HEK293 (cell line): Measurements from ENCODE around the gene UPK1A.
A peak's percentile ranks its signal among the peaks of the same experiment; 100 is the strongest.

Experiments used
- CTCF ChIA-PET: fragments of 350-600 bp; formaldehyde crosslinking; extraction: SDS; loops from one replicate; lab custom pipeline; 2021; ENCODE audit warnings: antibody characterized with exemption; lab: Yijun Ruan, JAX
- POLR2A ChIA-PET: fragments of 300-600 bp; formaldehyde crosslinking; extraction: SDS; loops from one replicate; lab custom pipeline; 2020; ENCODE audit warnings: antibody characterized with exemption, inconsistent platforms; lab: Yijun Ruan, JAX
- H3K27ac ChIP-seq: fragments of 200-500 bp; sonication (Bioruptor generic); 2 replicates; pipeline ENCODE4 v1.5.1; 2014; ENCODE audit warnings: low read depth, low read length, control low read depth, inconsistent platforms; ENCODE audit errors: extremely low read depth
- H3K36me3 ChIP-seq, 2 experiments: fragments of 200-500 bp in 1 of 2; sonication (Bioruptor generic) in 1 of 2; 1 replicate in 1 of 2; 2 replicates in 1 of 2; pipeline ENCODE4 v1.5.1; 2014 to 2017; ENCODE audit warnings: inconsistent platforms in 2 of 2, low read length in 2 of 2; ENCODE audit not compliant: control insufficient read depth in 2 of 2, insufficient read depth in 1 of 2
- H3K4me1 ChIP-seq: fragments of 200-500 bp; sonication (Bioruptor generic); 2 replicates; pipeline ENCODE4 v1.5.1; 2014; ENCODE audit warnings: mild to moderate bottlenecking, low read length, inconsistent platforms; ENCODE audit not compliant: control insufficient read depth, insufficient read depth
- H3K4me3 ChIP-seq: 2 replicates; pipeline ENCODE4 v1.5.1; 2011; ENCODE audit warnings: low read depth, mild to moderate bottlenecking, control low read depth, low read length, moderate library complexity
- H3K9me3 ChIP-seq: fragments of 200-500 bp; sonication (Bioruptor generic); 2 replicates; pipeline ENCODE4 v1.5.1; 2014; ENCODE audit warnings: low read depth, low read length, inconsistent platforms; ENCODE audit not compliant: control insufficient read depth, insufficient read depth
- BCL11B ChIP-seq: fragments of 450-650 bp; formaldehyde crosslinking; IDR thresholded peaks from 2 replicates; pipeline ENCODE4 v1.5.1; 2016; ENCODE audit warnings: low read depth, missing biosample characterization, missing genetic modification characterization
- GLIS1 ChIP-seq: fragments of 450-650 bp; formaldehyde crosslinking; IDR thresholded peaks from 2 replicates; pipeline ENCODE4 v1.5.1; 2016; ENCODE audit warnings: missing biosample characterization, missing genetic modification characterization
- GLIS2 ChIP-seq: fragments of 450-650 bp; formaldehyde crosslinking; IDR thresholded peaks from 2 replicates; pipeline ENCODE4 v1.5.1; 2016; ENCODE audit warnings: missing biosample characterization, missing genetic modification characterization
- KLF8 ChIP-seq: fragments of 450-650 bp; formaldehyde crosslinking; IDR thresholded peaks from 2 replicates; pipeline ENCODE4 v1.5.1; 2016; ENCODE audit warnings: missing biosample characterization, missing genetic modification characterization
- KLF9 ChIP-seq: fragments of 450-650 bp; formaldehyde crosslinking; IDR thresholded peaks from 2 replicates; pipeline ENCODE4 v1.5.1; 2016; ENCODE audit warnings: missing biosample characterization, missing genetic modification characterization, low read depth
- OSR2 ChIP-seq: fragments of 450-650 bp; formaldehyde crosslinking; IDR thresholded peaks from 2 replicates; pipeline ENCODE4 v1.5.1; 2016; ENCODE audit warnings: missing biosample characterization, missing genetic modification characterization
- OVOL3 ChIP-seq: fragments of 450-650 bp; formaldehyde crosslinking; IDR thresholded peaks from 2 replicates; pipeline ENCODE4 v1.5.1; 2016; ENCODE audit warnings: missing biosample characterization, missing genetic modification characterization
- PATZ1 ChIP-seq: fragments of 450-650 bp; formaldehyde crosslinking; IDR thresholded peaks from 2 replicates; pipeline ENCODE4 v1.5.1; 2016; ENCODE audit warnings: missing biosample characterization, missing genetic modification characterization
- SP2 ChIP-seq: fragments of 450-650 bp; formaldehyde crosslinking; IDR thresholded peaks from 2 replicates; pipeline ENCODE4 v1.5.1; 2016; ENCODE audit warnings: missing biosample characterization, missing genetic modification characterization
- SP3 ChIP-seq: fragments of 450-650 bp; formaldehyde crosslinking; IDR thresholded peaks from 2 replicates; pipeline ENCODE4 v1.5.1; 2016; ENCODE audit warnings: missing biosample characterization, missing genetic modification characterization
- TCF7L2 ChIP-seq: IDR thresholded peaks from 2 replicates; pipeline ENCODE4 v1.6.1; 2011; ENCODE audit warnings: low read depth, mild to moderate bottlenecking, inconsistent platforms, low read length, moderate library complexity, borderline replicate concordance
- ZBTB17 ChIP-seq: fragments of 450-650 bp; formaldehyde crosslinking; IDR thresholded peaks from 2 replicates; pipeline ENCODE4 v1.5.1; 2016; ENCODE audit warnings: missing biosample characterization, missing genetic modification characterization
- ZBTB21 ChIP-seq: fragments of 450-650 bp; formaldehyde crosslinking; IDR thresholded peaks from 2 replicates; pipeline ENCODE4 v1.5.1; 2017; ENCODE audit warnings: missing biosample characterization, missing genetic modification characterization
- ZBTB26 ChIP-seq: fragments of 450-650 bp; formaldehyde crosslinking; optimal IDR thresholded peaks from 2 replicates; pipeline ENCODE3; 2016; ENCODE audit warnings: missing biosample characterization, mild to moderate bottlenecking, missing genetic modification characterization
- ZBTB48 ChIP-seq: fragments of 450-650 bp; formaldehyde crosslinking; IDR thresholded peaks from 2 replicates; pipeline ENCODE4 v1.5.1; 2016; ENCODE audit warnings: missing biosample characterization, missing genetic modification characterization
- ZEB2 ChIP-seq: fragments of 450-650 bp; formaldehyde crosslinking; IDR thresholded peaks from 2 replicates; pipeline ENCODE4 v1.5.1; 2016; ENCODE audit warnings: missing biosample characterization, missing genetic modification characterization
- ZFHX2 ChIP-seq: fragments of 450-650 bp; formaldehyde crosslinking; conservative IDR thresholded peaks from 2 replicates; pipeline ENCODE4 v1.5.1; 2016; ENCODE audit warnings: missing biosample characterization, missing genetic modification characterization
- ZFP69B ChIP-seq: fragments of 450-650 bp; formaldehyde crosslinking; IDR thresholded peaks from 2 replicates; pipeline ENCODE4 v1.5.1; 2016; ENCODE audit warnings: missing biosample characterization, missing genetic modification characterization
- ZNF10 ChIP-seq: fragments of 450-650 bp; formaldehyde crosslinking; IDR thresholded peaks from 2 replicates; pipeline ENCODE4 v1.5.1; 2017; ENCODE audit warnings: missing biosample characterization, missing genetic modification characterization
- ZNF112 ChIP-seq: fragments of 450-650 bp; formaldehyde crosslinking; IDR thresholded peaks from 2 replicates; pipeline ENCODE4 v1.5.0; 2017; ENCODE audit warnings: missing biosample characterization, missing genetic modification characterization
- ZNF2 ChIP-seq: fragments of 450-650 bp; formaldehyde crosslinking; IDR thresholded peaks from 2 replicates; pipeline ENCODE4 v1.5.1; 2016; ENCODE audit warnings: missing biosample characterization, missing genetic modification characterization
- ZNF311 ChIP-seq: fragments of 450-650 bp; formaldehyde crosslinking; IDR thresholded peaks from 2 replicates; pipeline ENCODE4 v1.5.1; 2017; ENCODE audit warnings: missing biosample characterization, missing genetic modification characterization, borderline replicate concordance
- ZNF335 ChIP-seq: fragments of 450-650 bp; formaldehyde crosslinking; conservative IDR thresholded peaks from 2 replicates; pipeline ENCODE4 v1.5.1; 2016; ENCODE audit warnings: missing biosample characterization, missing genetic modification characterization
- ZNF513 ChIP-seq: fragments of 450-650 bp; IDR thresholded peaks from 2 replicates; pipeline ENCODE4 v1.5.1; 2018; ENCODE audit warnings: missing biosample characterization, missing genetic modification characterization
- ZNF521 ChIP-seq: fragments of 450-650 bp; formaldehyde crosslinking; IDR thresholded peaks from 2 replicates; pipeline ENCODE4 v1.5.1; 2017; ENCODE audit warnings: missing biosample characterization, mild to moderate bottlenecking, missing genetic modification characterization
- ZNF548 ChIP-seq: fragments of 450-650 bp; formaldehyde crosslinking; IDR thresholded peaks from 2 replicates; pipeline ENCODE4 v1.5.1; 2016; ENCODE audit warnings: missing biosample characterization, missing genetic modification characterization
- ZNF555 ChIP-seq: fragments of 450-650 bp; formaldehyde crosslinking; conservative IDR thresholded peaks from 2 replicates; pipeline ENCODE4 v1.5.1; 2017; ENCODE audit warnings: missing biosample characterization, mild to moderate bottlenecking, missing genetic modification characterization, inconsistent platforms
- ZNF600 ChIP-seq: fragments of 450-650 bp; formaldehyde crosslinking; IDR thresholded peaks from 2 replicates; pipeline ENCODE4 v1.5.1; 2016; ENCODE audit warnings: missing biosample characterization, missing genetic modification characterization
- ZNF768 ChIP-seq: fragments of 450-650 bp; formaldehyde crosslinking; IDR thresholded peaks from 2 replicates; pipeline ENCODE4 v1.5.1; 2018; ENCODE audit warnings: missing biosample characterization, mild to moderate bottlenecking, missing genetic modification characterization
- ZSCAN30 ChIP-seq: fragments of 450-650 bp; IDR thresholded peaks from 2 replicates; pipeline ENCODE4 v1.5.1; 2018; ENCODE audit warnings: missing biosample characterization, mild to moderate bottlenecking, missing genetic modification characterization, moderate library complexity
- TF ChIP-seq, protein P1 (sequence below): fragments of 450-650 bp; formaldehyde crosslinking; IDR thresholded peaks from 2 replicates; pipeline ENCODE4 v1.5.1; 2016; ENCODE audit warnings: missing biosample characterization, missing genetic modification characterization

UPK1A gene

DNA sequence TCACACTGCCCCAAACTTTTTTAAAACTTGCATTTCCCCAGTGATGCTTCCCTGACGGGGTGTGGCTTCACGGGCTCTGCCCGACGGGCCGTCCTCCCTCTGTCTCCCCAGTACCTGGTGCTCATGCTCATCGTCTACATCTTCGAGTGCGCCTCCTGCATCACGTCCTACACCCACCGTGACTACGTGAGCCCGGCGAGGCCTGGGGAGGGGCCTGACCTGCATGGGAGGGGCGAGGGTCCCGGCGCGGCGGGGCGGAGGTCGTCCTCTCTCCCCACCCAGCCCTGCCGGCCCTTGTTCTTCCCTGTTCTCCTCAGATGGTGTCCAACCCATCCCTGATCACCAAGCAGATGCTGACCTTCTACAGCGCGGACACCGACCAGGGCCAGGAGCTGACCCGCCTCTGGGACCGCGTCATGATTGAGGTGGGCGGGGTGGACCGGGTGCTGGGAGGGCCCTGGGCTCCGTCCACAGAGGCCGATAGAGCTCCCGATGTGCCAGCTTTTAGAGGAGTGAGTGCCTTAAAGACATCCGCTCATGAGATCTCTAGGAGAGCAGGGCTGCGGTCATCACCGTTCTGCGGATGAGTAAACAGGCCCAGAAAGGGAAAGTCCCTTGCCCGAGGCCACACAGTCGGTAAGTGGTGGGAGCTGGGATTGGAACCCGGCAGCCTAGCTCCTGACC lies 6.9 kb downstream of the UPK1A start:
- Histone ChIP-seq H3K9me3 (no peaks in the 10 kb centered on the region), H3K4me3 (peak overlapping the region; percentile 33), H3K36me3 (no peaks in the 10 kb centered on the region; a peak in 1 of 3 replicates), H3K27ac (peak overlapping the region; percentile 41; the same call in 1 of the 2 replicates), H3K4me1 (peaks cover 6% of the 10 kb centered on the region)
- ChIA-PET CTCF (interaction anchor here (0.6 to 1.9 kb wide), 14 partner anchors 11 to 186 kb away, joined by 3 to 12 read pairs (median 4); no protein-coding TSS in a partner anchor), POLR2A (interaction anchor here (0.5 to 2.8 kb wide), 9 partner anchors 9 to 146 kb away, joined by 3 to 25 read pairs (median 5); partner anchors contain the start of gene COX6B1)
- TF ChIP-seq KLF9: peak; percentile 71; the same call in 1 of the 2 replicates
- 0 out of 2 replicates have a peak, but pooled peaks have one; percentile 31 for TF ChIP-seq ZNF768 (tag by site-specific recombination)
- 0 out of 2 replicates have a peak, but pooled peaks have one; percentile 7 for TF ChIP-seq ZBTB21 (tag by site-specific recombination)
- no peak for TF ChIP-seq ZNF311 (tag by site-specific recombination)
- TF ChIP-seq ZNF2 (tag by site-specific recombination): 0 out of 2 replicates have a peak, but pooled peaks have one; percentile 25
- TF ChIP-seq GLIS1 (tag by site-specific recombination): no peak
- no peak for TF ChIP-seq ZNF555 (tag by site-specific recombination)
- 0 out of 2 replicates have a peak, but pooled peaks have one; percentile 7 for TF ChIP-seq ZFP69B (tag by site-specific recombination)
- peak; percentile 16; the same call in 1 of the 2 replicates for TF ChIP-seq KLF8
- TF ChIP-seq BCL11B: no peak
- no peak for TF ChIP-seq ZSCAN30 (tag by site-specific recombination)
- TF ChIP-seq ZBTB17: peak; percentile 31; the same call in 1 of the 2 replicates
- no peak for TF ChIP-seq ZBTB48 (tag by site-specific recombination)
- 0 out of 2 replicates have a peak, but pooled peaks have one; percentile 39 for TF ChIP-seq ZEB2 (tag by site-specific recombination)
- TF ChIP-seq OSR2: no peak
- TF ChIP-seq ZBTB26 (tag by site-specific recombination): peak; percentile 21
- no peak for TF ChIP-seq ZNF112 (tag by site-specific recombination)
- peak; percentile 21; the same call in 1 of the 2 replicates for TF ChIP-seq ZNF10 (tag by site-specific recombination)
- no peak for TF ChIP-seq TCF7L2
- peak; percentile 87 for TF ChIP-seq SP2
- TF ChIP-seq GLIS2: 0 out of 2 replicates have a peak, but pooled peaks have one; percentile 43
- TF ChIP-seq SP3 (tag by site-specific recombination): peak; percentile 92
- TF ChIP-seq, protein P1, sequence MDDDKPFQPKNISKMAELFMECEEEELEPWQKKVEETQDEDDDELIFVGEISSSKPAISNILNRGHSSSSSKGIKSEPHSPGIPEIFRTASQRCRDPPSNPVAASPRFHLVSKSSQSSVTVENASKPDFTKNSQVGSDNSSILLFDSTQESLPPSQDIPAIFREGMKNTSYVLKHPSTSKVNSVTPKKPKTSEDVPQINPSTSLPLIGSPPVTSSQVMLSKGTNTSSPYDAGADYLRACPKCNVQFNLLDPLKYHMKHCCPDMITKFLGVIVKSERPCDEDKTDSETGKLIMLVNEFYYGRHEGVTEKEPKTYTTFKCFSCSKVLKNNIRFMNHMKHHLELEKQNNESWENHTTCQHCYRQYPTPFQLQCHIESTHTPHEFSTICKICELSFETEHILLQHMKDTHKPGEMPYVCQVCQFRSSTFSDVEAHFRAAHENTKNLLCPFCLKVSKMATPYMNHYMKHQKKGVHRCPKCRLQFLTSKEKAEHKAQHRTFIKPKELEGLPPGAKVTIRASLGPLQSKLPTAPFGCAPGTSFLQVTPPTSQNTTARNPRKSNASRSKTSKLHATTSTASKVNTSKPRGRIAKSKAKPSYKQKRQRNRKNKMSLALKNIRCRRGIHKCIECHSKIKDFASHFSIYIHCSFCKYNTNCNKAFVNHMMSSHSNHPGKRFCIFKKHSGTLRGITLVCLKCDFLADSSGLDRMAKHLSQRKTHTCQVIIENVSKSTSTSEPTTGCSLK (tag by site-specific recombination): no peak
- peak; percentile 36; the same call in 1 of the 2 replicates for TF ChIP-seq ZNF600 (tag by site-specific recombination)
- TF ChIP-seq PATZ1 (tag by site-specific recombination): peak; percentile 68
- TF ChIP-seq ZFHX2: peak; percentile 44
- no peak for TF ChIP-seq ZNF521 (tag by site-specific recombination)
- no peak for TF ChIP-seq OVOL3 (tag by site-specific recombination)
- no peak for TF ChIP-seq ZNF513 (tag by site-specific recombination)
- no peak for TF ChIP-seq ZNF548 (tag by site-specific recombination)
- TF ChIP-seq ZNF335 (tag by site-specific recombination): peak; percentile 56; the same call in 1 of the 2 replicates
